ENCODE measurements around the gene PRKCE.

The PRKCE gene

GRCh38 chr2:46014911-46015654, 363.6 kb downstream of the PRKCE start:
- DNase-seq (ENCODE audit: low spot score): no peak

- DNase-seq (ENCODE audit: low spot score): no peak
These were observed 364.2 kb downstream of the PRKCE start for GRCh38 chr2:46015671-46016070.

GRCh38 chr2:46016091-46016490, 364.6 kb downstream of the PRKCE start:
- DNase-seq (ENCODE audit: low spot score): no peak

- no peak for DNase-seq (ENCODE audit: low spot score)
These were observed 367.5 kb downstream of the PRKCE start for GRCh38 chr2:46018773-46019591.

GRCh38 chr2:46020416-46020815, 368.9 kb downstream of the PRKCE start:
- DNase-seq (ENCODE audit: low spot score): no peak

- DNase-seq (ENCODE audit: low spot score): no peak
These were observed 371.8 kb downstream of the PRKCE start for GRCh38 chr2:46023165-46023854.

GRCh38 chr2:46024146-46024779, 372.8 kb downstream of the PRKCE start:
- no peak for DNase-seq (ENCODE audit: low spot score)

- DNase-seq (ENCODE audit: low spot score): no peak
These were observed 373.6 kb downstream of the PRKCE start for GRCh38 chr2:46025081-46025480.

- no peak for DNase-seq (ENCODE audit: low spot score)
These were observed 374.2 kb downstream of the PRKCE start for GRCh38 chr2:46025676-46026075.

GRCh38 chr2:46026431-46026830, 375.0 kb downstream of the PRKCE start:
- DNase-seq (ENCODE audit: low spot score): no peak

GRCh38 chr2:46029332-46029811, 377.9 kb downstream of the PRKCE start:
- no peak for DNase-seq (ENCODE audit: low spot score)

GRCh38 chr2:46030330-46030729, 378.9 kb downstream of the PRKCE start:
- no peak for DNase-seq (ENCODE audit: low spot score)

GRCh38 chr2:46032161-46032813, 380.8 kb downstream of the PRKCE start:
- peak; percentile 28 for DNase-seq (ENCODE audit: low spot score)

- no peak for DNase-seq (ENCODE audit: low spot score)
These were observed 381.5 kb downstream of the PRKCE start for GRCh38 chr2:46032996-46033395.

GRCh38 chr2:46034535-46034934, 383.1 kb downstream of the PRKCE start:
- DNase-seq (ENCODE audit: low spot score): no peak

- DNase-seq (ENCODE audit: low spot score): no peak
These were observed 385.5 kb downstream of the PRKCE start for GRCh38 chr2:46036929-46037328.

GRCh38 chr2:46039543-46040303, 388.2 kb downstream of the PRKCE start:
- no peak for DNase-seq (ENCODE audit: low spot score)

GRCh38 chr2:46040563-46041155, 389.2 kb downstream of the PRKCE start:
- no peak for DNase-seq (ENCODE audit: low spot score)

GRCh38 chr2:46041434-46041833, 390.0 kb downstream of the PRKCE start:
- DNase-seq (ENCODE audit: low spot score): no peak

- no peak for DNase-seq (ENCODE audit: low spot score)
These were observed 390.7 kb downstream of the PRKCE start for GRCh38 chr2:46042207-46042637.

Measured in putamen (tissue), 1 donor.